SHP77 treated with DMSO at 0.1 percent for 48 hours (cell line): ENCODE measurements around the gene CWF19L2.
"Not testable (repeated sequence)": the region's sequence is repeated elsewhere in the genome, so short reads cannot be mapped to it uniquely, and the experiment has no call there.

Source experiments
- DNase-seq: peaks from one replicate; lab custom pipeline; 2025; lab: John Stamatoyannopoulos, UW

Gene CWF19L2

GRCh38 chr11:107457558-107458271 lies at the start of gene CWF19L2:
Gene CWF19L2 (minus strand): TSS chr11:107457825. CDS start chr11:107457816, 9 bp downstream.
- DNase-seq, result peak; percentile 88

GRCh38 chr11:107505647-107506225 lies 48.1 kb upstream of the CWF19L2 start:
- no peak for DNase-seq

GRCh38 chr11:107504981-107505380 lies 47.4 kb upstream of the CWF19L2 start:
- DNase-seq, result no peak

GRCh38 chr11:107501713-107502112 lies 44.1 kb upstream of the CWF19L2 start:
- DNase-seq, result no peak

GRCh38 chr11:107497371-107497770 lies 39.7 kb upstream of the CWF19L2 start:
- DNase-seq, result not testable (repeated sequence)

- no peak for DNase-seq
Observed at GRCh38 chr11:107496011-107496410, 38.4 kb upstream of the CWF19L2 start.

GRCh38 chr11:107494055-107494454 lies 36.4 kb upstream of the CWF19L2 start:
- no peak for DNase-seq

GRCh38 chr11:107493117-107493516 lies 35.5 kb upstream of the CWF19L2 start:
- no peak for DNase-seq

- DNase-seq, result no peak
Observed at GRCh38 chr11:107490836-107491235, 33.2 kb upstream of the CWF19L2 start.

- no peak for DNase-seq
Observed at GRCh38 chr11:107482234-107482633, 24.6 kb upstream of the CWF19L2 start.

GRCh38 chr11:107478922-107479321 lies 21.3 kb upstream of the CWF19L2 start:
- DNase-seq, result no peak

GRCh38 chr11:107477820-107478219 lies 20.2 kb upstream of the CWF19L2 start:
- DNase-seq, result no peak

GRCh38 chr11:107473792-107474191 lies 16.2 kb upstream of the CWF19L2 start:
- DNase-seq, result no peak

GRCh38 chr11:107472966-107473365 lies 15.3 kb upstream of the CWF19L2 start:
- no peak for DNase-seq

GRCh38 chr11:107468596-107468995 lies 11.0 kb upstream of the CWF19L2 start:
- no peak for DNase-seq

- no peak for DNase-seq
Observed at GRCh38 chr11:107467696-107468095, 10.1 kb upstream of the CWF19L2 start.

GRCh38 chr11:107466275-107466866 lies 8.7 kb upstream of the CWF19L2 start:
- DNase-seq, result not testable (repeated sequence)

- no peak for DNase-seq
Observed at GRCh38 chr11:107457205-107457557, 444 bp downstream of the CWF19L2 start.

- DNase-seq, result no peak
Observed at GRCh38 chr11:107453594-107454286, 3.9 kb downstream of the CWF19L2 start.

- DNase-seq, result no peak
Observed at GRCh38 chr11:107446822-107447431, 10.7 kb downstream of the CWF19L2 start.

GRCh38 chr11:107442715-107443215 lies 14.9 kb downstream of the CWF19L2 start:
- no peak for DNase-seq

- no peak for DNase-seq
Observed at GRCh38 chr11:107439586-107440167, 17.9 kb downstream of the CWF19L2 start.
